Kidney tubule cell (primary cell): ENCODE measurements around the gene NEAT1.

Experiments used
- DNase-seq: peaks from one replicate; pipeline ENCODE4 v3.0.0-alpha.2; 2018; ENCODE audit warnings: low spot score

Gene NEAT1

GRCh38 chr11:65433657-65434056 lies 11.1 kb downstream of the NEAT1 start:
- peak; percentile 3 for DNase-seq

GRCh38 chr11:65434057-65434666 lies 11.6 kb downstream of the NEAT1 start:
- DNase-seq = peak; percentile 30

GRCh38 chr11:65434667-65435410 lies 12.2 kb downstream of the NEAT1 start:
- DNase-seq = peak; percentile 30

GRCh38 chr11:65435411-65435931 lies 12.9 kb downstream of the NEAT1 start:
- peak; percentile 26 for DNase-seq

- DNase-seq = peak; percentile 39
Measured at GRCh38 chr11:65435981-65436411, 13.4 kb downstream of the NEAT1 start.

- peak; percentile 36 for DNase-seq
Measured at GRCh38 chr11:65436412-65437032, 13.9 kb downstream of the NEAT1 start.

GRCh38 chr11:65437436-65438227 lies 15.0 kb downstream of the NEAT1 start:
- DNase-seq = peak; percentile 23

- DNase-seq = peak; percentile 10
Measured at GRCh38 chr11:65438257-65439151, 15.9 kb downstream of the NEAT1 start.

GRCh38 chr11:65439331-65440181 lies 17.0 kb downstream of the NEAT1 start:
- peak; percentile 38 for DNase-seq

- peak; percentile 26 for DNase-seq
Measured at GRCh38 chr11:65440831-65441499, 18.4 kb downstream of the NEAT1 start.

GRCh38 chr11:65442842-65443331 lies 20.3 kb downstream of the NEAT1 start:
- peak; percentile 29 for DNase-seq

- no peak for DNase-seq
Measured at GRCh38 chr11:65444314-65445051, 21.9 kb downstream of the NEAT1 start.

GRCh38 chr11:65445101-65445603 lies 22.6 kb downstream of the NEAT1 start:
- DNase-seq = no peak

- DNase-seq = no peak
Measured at GRCh38 chr11:65445604-65446445, 23.2 kb downstream of the NEAT1 start.

GRCh38 chr11:65446446-65447277 lies 24.1 kb downstream of the NEAT1 start:
- peak; percentile 41 for DNase-seq

GRCh38 chr11:65448074-65448417 lies 25.4 kb downstream of the NEAT1 start:
- no peak for DNase-seq
